ENCODE measurements around the gene PDIA2. TPM values are rescaled to one million over a fixed set of nuclear protein-coding genes. Genes with fewer than 3 reads are reported as not detected.
A peak's percentile ranks its signal among the peaks of the same experiment; 100 is the strongest.

PDIA2 gene
- polyA plus RNA-seq, 1 of the 3 experiments (the other 2 are of a cell fraction): 1.7 TPM

GRCh38 chr16:325375-326145, 42.6 kb downstream of the PDIA2 start:
- no peak for DNase-seq
- Histone ChIP-seq H3K4me1 (ENCODE audit: control insufficient read depth in 1 of 2, insufficient read depth in 2 of 2, low read depth in 1 of 2, low read length in 1 of 2) (peaks cover 5 to 23% of the 10 kb centered on the region in 2 experiments; a peak in 2 of 4 replicates), H3K4me2 (no peak overlapping the region), H2AFZ (ENCODE audit: low read depth) (no peak overlapping the region), H3K79me2 (ENCODE audit: insufficient read depth) (peaks cover 82% of the 10 kb centered on the region), H3K9me3 (no peaks in the 10 kb centered on the region), H3K4me3 (ENCODE audit: low read depth in 2 of 2, low read length in 1 of 2) (no peak overlapping the region), H3K9me2 (no peaks in the 10 kb centered on the region), H4K20me1 (ENCODE audit: insufficient read depth) (peaks cover 85% of the 10 kb centered on the region), H3K9ac (no peak overlapping the region), H3K27me3 (ENCODE audit: insufficient read depth) (no peaks in the 10 kb centered on the region), H3K36me3 (replicated peaks in 1 of 2; ENCODE audit: control insufficient read depth in 1 of 2, insufficient read depth in 2 of 2, low read length in 1 of 2) (no peaks in the 10 kb centered on the region), H3K27ac (ENCODE audit: low read depth in 2 of 2, low read length in 1 of 2) (no peak overlapping the region), H3F3A (replicated peaks; ENCODE audit: insufficient read depth) (peaks cover 5% of the 10 kb centered on the region)
- CTCF ChIA-PET: no interaction called here
- POLR2A ChIA-PET: no interaction called here
- TF ChIP-seq NRF1 (IDR thresholded peaks at IDR 0.05; ENCODE audit: low read depth, low read length): no peak
- TF ChIP-seq CHD2 (IDR thresholded peaks at IDR 0.05; ENCODE audit: low read length, partially characterized antibody): no peak
- no peak for TF ChIP-seq SMC3 (IDR thresholded peaks at IDR 0.05; ENCODE audit: low read depth, low read length)
- TF ChIP-seq RXRA (IDR thresholded peaks at IDR 0.05; ENCODE audit: borderline replicate concordance, low read depth): no peak
- TF ChIP-seq TCF12 (IDR thresholded peaks at IDR 0.05): no peak
- no peak for TF ChIP-seq NFIC (IDR thresholded peaks at IDR 0.05; ENCODE audit: borderline replicate concordance)
- TF ChIP-seq PBX3 (IDR thresholded peaks at IDR 0.05): no peak
- TF ChIP-seq USF2 (IDR thresholded peaks at IDR 0.05; ENCODE audit: borderline replicate concordance, low read depth, low read length): no peak
- TF ChIP-seq ZBTB33 (IDR thresholded peaks at IDR 0.05; ENCODE audit: borderline replicate concordance, low read depth): no peak
- no peak for TF ChIP-seq USF1 (IDR thresholded peaks at IDR 0.05; ENCODE audit: borderline replicate concordance, low read depth)
- no peak for TF ChIP-seq ELF1 (IDR thresholded peaks at IDR 0.05)
- 89% methylated on average over 18 of the region's 28 CpGs for WGBS (ENCODE audit: low lambda C conversion rate)

GRCh38 chr16:330741-331140, 47.8 kb downstream of the PDIA2 start:
- POLR2A ChIA-PET: no interaction called here
- Histone ChIP-seq H3K36me3 (replicated peaks in 1 of 2; ENCODE audit: control insufficient read depth in 1 of 2, insufficient read depth in 2 of 2, low read length in 1 of 2) (no peaks in the 10 kb centered on the region), H3K9me2 (no peaks in the 10 kb centered on the region), H3K4me1 (ENCODE audit: control insufficient read depth in 1 of 2, insufficient read depth in 2 of 2, low read depth in 1 of 2, low read length in 1 of 2) (peaks cover 5 to 30% of the 10 kb centered on the region in 2 experiments; a peak in 2 of 4 replicates), H3K9me3 (no peaks in the 10 kb centered on the region), H4K20me1 (ENCODE audit: insufficient read depth) (peaks cover 87% of the 10 kb centered on the region), H3K27ac (ENCODE audit: low read depth in 2 of 2, low read length in 1 of 2) (peak overlapping the region in 1 of 2 experiments; percentile 69; a peak in 2 of 4 replicates), H3K4me2 (no peak overlapping the region), H2AFZ (ENCODE audit: low read depth) (no peak overlapping the region), H3K9ac (no peak overlapping the region), H3K27me3 (ENCODE audit: insufficient read depth) (no peaks in the 10 kb centered on the region), H3F3A (replicated peaks; ENCODE audit: insufficient read depth) (peaks cover 5% of the 10 kb centered on the region), H3K79me2 (ENCODE audit: insufficient read depth) (peaks cover 94% of the 10 kb centered on the region), H3K4me3 (ENCODE audit: low read depth in 2 of 2, low read length in 1 of 2) (no peak overlapping the region)
- DNase-seq: peak; percentile 83
- WGBS (ENCODE audit: low lambda C conversion rate): 67% methylated on average over 1 of the region's 2 CpGs
- CTCF ChIA-PET: interaction anchor here (1.2 to 1.7 kb wide), 4 partner anchors 22 to 226 kb away, joined by 3 read pairs; partner anchors contain the start of gene HBQ1
- TF ChIP-seq RAD21 (IDR thresholded peaks at IDR 0.05; ENCODE audit: low read length): 0 out of 2 replicates have a peak, but pooled peaks have one; percentile 12
- TF ChIP-seq CHD2 (IDR thresholded peaks at IDR 0.05; ENCODE audit: low read length, partially characterized antibody): peak; percentile 46
- TF ChIP-seq ZBTB33 (IDR thresholded peaks at IDR 0.05; ENCODE audit: borderline replicate concordance, low read depth): no peak
- peak; percentile 93 for TF ChIP-seq GATA2 (CRISPR knock-in tag; IDR thresholded peaks at IDR 0.05)
- 0 out of 2 replicates have a peak, but pooled peaks have one; percentile 35 for TF ChIP-seq FOXJ3 (CRISPR knock-in tag; IDR thresholded peaks at IDR 0.05)
- TF ChIP-seq EP300 (IDR thresholded peaks at IDR 0.05; ENCODE audit: borderline replicate concordance in 1 of 2, low read depth in 1 of 2, low read length in 1 of 2): peak in 1 of 2 experiments; percentile 77; a peak in 1 of 4 replicates
- peak; percentile 88 for TF ChIP-seq RCOR1 (IDR thresholded peaks at IDR 0.05; ENCODE audit: low read length)
- TF ChIP-seq MXI1 (IDR thresholded peaks at IDR 0.05; ENCODE audit: low read depth, low read length): peak; percentile 52; the same call in 1 of the 2 replicates
- no peak for TF ChIP-seq NFIC (IDR thresholded peaks at IDR 0.05; ENCODE audit: borderline replicate concordance)
- no peak for TF ChIP-seq SIN3A (IDR thresholded peaks at IDR 0.05; ENCODE audit: borderline replicate concordance, low read depth, low read length)
